Astrocyte of the cerebellum (primary cell): Measurements from ENCODE around the gene NPR3.

Experiments used
- DNase-seq: peaks from one replicate; pipeline ENCODE4 v3.0.0-alpha.2; 2011; ENCODE audit warnings: low read depth
- H3K4me3 ChIP-seq: 2 replicates; pipeline ENCODE4 v1.5.1; 2011; ENCODE audit warnings: mild to moderate bottlenecking, low read depth, low read length, moderate library complexity
- in situ Hi-C: cut with HindIII; loops from 2 replicates; pipeline ENCODE4 v1.10.0; 2017; ENCODE audit warnings: low sequenced_read_pairs
- TF ChIP-seq, protein P1 (sequence below): IDR thresholded peaks from 2 replicates; pipeline ENCODE4 v1.5.1; 2012; ENCODE audit warnings: low read length, low read depth, moderate library complexity, mild to moderate bottlenecking; ENCODE audit errors: missing control alignments

Gene NPR3

DNA sequence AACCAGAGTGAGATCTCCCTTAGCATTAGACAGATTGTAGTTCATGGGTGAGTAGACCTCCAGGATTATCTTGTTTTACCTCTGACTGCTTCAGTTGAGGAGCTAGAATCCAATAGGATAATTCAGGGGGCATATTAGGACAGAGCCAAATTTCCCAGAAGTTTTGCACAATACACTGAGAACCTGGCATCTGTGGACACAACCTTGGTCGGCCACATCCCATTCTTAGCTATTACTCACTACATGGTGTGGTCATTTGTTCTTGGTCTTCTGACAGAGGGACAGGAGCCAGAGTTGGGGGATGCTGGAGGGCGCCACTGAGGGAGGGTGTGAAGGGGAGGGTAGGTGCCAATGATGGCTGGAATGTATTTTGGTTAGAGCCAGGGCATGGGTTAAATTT lies 66.6 kb downstream of the NPR3 start:
- DNase-seq, result no peak
- no peak overlapping the region for H3K4me3 ChIP-seq
- in situ Hi-C loops, result no loop called here
- TF ChIP-seq, protein P1, sequence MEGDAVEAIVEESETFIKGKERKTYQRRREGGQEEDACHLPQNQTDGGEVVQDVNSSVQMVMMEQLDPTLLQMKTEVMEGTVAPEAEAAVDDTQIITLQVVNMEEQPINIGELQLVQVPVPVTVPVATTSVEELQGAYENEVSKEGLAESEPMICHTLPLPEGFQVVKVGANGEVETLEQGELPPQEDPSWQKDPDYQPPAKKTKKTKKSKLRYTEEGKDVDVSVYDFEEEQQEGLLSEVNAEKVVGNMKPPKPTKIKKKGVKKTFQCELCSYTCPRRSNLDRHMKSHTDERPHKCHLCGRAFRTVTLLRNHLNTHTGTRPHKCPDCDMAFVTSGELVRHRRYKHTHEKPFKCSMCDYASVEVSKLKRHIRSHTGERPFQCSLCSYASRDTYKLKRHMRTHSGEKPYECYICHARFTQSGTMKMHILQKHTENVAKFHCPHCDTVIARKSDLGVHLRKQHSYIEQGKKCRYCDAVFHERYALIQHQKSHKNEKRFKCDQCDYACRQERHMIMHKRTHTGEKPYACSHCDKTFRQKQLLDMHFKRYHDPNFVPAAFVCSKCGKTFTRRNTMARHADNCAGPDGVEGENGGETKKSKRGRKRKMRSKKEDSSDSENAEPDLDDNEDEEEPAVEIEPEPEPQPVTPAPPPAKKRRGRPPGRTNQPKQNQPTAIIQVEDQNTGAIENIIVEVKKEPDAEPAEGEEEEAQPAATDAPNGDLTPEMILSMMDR, result no peak

DNA sequence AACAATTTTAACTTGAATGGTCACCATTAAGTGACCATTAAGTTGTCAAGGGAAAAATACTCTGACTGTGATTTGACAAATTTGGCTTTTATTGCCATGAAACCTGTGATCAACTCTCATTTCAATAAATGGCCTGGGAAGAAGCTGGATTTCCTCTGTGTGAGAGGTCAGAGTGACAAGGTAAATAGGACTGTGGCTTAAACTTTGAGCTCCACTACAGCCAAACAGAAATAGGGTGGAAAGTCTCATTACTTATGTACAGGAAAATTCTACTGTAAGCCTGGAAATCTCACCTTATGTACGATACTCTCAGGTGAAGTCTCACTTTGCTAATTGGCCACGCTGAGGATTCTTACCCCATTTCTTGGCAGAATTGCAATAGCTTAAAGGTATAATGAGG lies 67.3 kb downstream of the NPR3 start:
- no peak for DNase-seq
- H3K4me3 ChIP-seq, result no peak overlapping the region
- in situ Hi-C loops, result no loop called here
- TF ChIP-seq, protein P1, result no peak

DNA sequence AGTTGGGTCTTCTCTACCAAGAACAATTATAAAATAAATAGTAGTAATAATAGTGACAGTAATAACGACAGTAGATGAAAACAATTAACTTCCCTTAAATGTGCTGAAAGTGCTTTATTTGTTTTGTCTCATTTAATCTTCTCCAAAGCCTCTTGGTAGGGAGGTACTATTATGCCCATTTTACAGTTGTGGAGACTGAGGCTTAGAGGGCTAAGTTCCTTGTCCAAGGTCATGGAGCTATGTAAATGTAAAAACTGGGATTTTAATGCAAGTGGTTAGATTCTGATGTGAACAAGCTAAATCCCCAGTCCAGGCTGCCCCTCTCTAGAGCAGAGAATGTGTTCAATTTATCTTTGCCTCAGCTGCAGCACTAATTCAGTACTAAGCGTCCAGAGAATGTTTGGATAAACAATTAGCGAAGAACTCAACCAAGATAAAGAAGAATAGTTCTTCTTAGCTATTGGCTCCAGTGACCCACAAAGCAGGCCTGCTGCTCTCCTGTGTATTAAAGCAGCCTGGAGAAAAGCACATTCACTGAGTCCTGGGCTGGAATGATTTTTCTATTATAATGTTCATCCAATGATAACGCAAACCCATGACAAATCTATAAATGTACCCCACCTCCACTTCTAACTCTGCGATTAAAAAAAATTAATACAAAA lies 68.8 kb downstream of the NPR3 start:
- in situ Hi-C loops, result no loop called here
- TF ChIP-seq, protein P1, result no peak
- H3K4me3 ChIP-seq, result no peak overlapping the region
- no peak for DNase-seq

- in situ Hi-C loops, result no loop called here
- H3K4me3 ChIP-seq, result no peak overlapping the region
- TF ChIP-seq, protein P1, result no peak
- no peak for DNase-seq
Measured at GRCh38 chr5:32780508-32780919, 69.4 kb downstream of the NPR3 start.

DNA sequence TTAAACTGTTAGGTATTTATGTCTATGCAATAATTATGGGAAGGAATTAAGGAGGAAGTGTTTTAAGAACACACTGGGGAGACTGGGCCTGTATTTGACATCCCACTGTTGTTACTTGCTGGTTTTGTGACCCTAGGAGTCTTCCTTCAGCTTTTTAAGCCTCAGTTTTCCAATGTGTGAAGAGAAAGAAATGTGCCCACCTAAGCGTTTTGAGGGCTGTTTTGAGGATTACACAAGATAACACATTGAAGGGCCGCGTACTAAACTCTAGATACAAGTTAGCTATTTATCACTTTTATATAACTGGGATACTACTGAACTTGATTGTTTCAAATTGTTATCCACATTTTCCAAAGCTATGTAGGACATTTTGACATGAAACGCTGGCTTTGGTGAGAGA lies 72.5 kb downstream of the NPR3 start:
- no peak overlapping the region for H3K4me3 ChIP-seq
- DNase-seq, result no peak
- in situ Hi-C loops, result no loop called here
- TF ChIP-seq, protein P1, result no peak

GRCh38 chr5:32785611-32786254 lies 74.6 kb downstream of the NPR3 start:
- in situ Hi-C loops, result no loop called here
- TF ChIP-seq, protein P1, result no peak
- H3K4me3 ChIP-seq, result no peak overlapping the region
- DNase-seq, result peak; percentile 72
